Cardiac muscle cell (in vitro differentiated cells and primary cell): Measurements from ENCODE around the gene STAT5A. TPM values are rescaled to one million over a fixed set of nuclear protein-coding genes. Genes with fewer than 3 reads are reported as not detected.

Experiments
- DNase-seq, 2 donors: peaks; one replicate each; pipeline versions ENCODE4 v3.0.0 to v3.0.0-alpha.2; 2010 to 2017; ENCODE audit warnings: low read depth in 1 of 2, low spot score in 1 of 2
- H3K27ac ChIP-seq: fragments of 200-600 bp; sonication (generic); 2 replicates; pipeline ENCODE4 v1.5.1; 2016
- H3K27me3 ChIP-seq: fragments of 200-600 bp; sonication (generic); 2 replicates; pipeline ENCODE4 v1.6.0; 2016; ENCODE audit warnings: control low read depth
- H3K36me3 ChIP-seq: fragments of 200-600 bp; sonication (generic); 2 replicates; pipeline ENCODE4 v1.5.1; 2016; ENCODE audit warnings: control low read depth
- H3K4me1 ChIP-seq: fragments of 200-600 bp; sonication (generic); 2 replicates; pipeline ENCODE4 v1.8.1; 2017; ENCODE audit warnings: low read depth, mild to moderate bottlenecking, mixed run types
- H3K4me3 ChIP-seq: fragments of 200-600 bp; sonication (generic); 2 replicates; pipeline ENCODE4 v1.5.1; 2016; ENCODE audit warnings: mild to moderate bottlenecking
- H3K9me3 ChIP-seq: fragments of 200-600 bp; sonication (generic); 2 replicates; pipeline ENCODE4 v1.5.1; 2017; ENCODE audit warnings: low read depth, mild to moderate bottlenecking, control low read depth
- CTCF ChIP-seq: IDR thresholded peaks from 2 replicates; pipeline ENCODE4 v1.5.1; 2012; ENCODE audit warnings: low read depth, mild to moderate bottlenecking, low read length
- polyA plus RNA-seq: library from polyadenylated mRNA; unstranded; fragments of >200 nt; fragmentation: Nextera tagmentation; extraction: Ambion mirVana; gene quantifications from 2 replicates; pipeline ENCODE4 v1.2.1, GENCODE V29; 2016
- total RNA-seq: library from RNA; depleted of rRNA; stranded (reverse); fragments of >200 nt; gene quantifications from 2 replicates; pipeline ENCODE4 v1.2.3, GENCODE V29; 2016

STAT5A gene
- total and polyA plus RNA-seq, 2 experiments from 2014 or later: 8.2 to 12.2 TPM

DNA sequence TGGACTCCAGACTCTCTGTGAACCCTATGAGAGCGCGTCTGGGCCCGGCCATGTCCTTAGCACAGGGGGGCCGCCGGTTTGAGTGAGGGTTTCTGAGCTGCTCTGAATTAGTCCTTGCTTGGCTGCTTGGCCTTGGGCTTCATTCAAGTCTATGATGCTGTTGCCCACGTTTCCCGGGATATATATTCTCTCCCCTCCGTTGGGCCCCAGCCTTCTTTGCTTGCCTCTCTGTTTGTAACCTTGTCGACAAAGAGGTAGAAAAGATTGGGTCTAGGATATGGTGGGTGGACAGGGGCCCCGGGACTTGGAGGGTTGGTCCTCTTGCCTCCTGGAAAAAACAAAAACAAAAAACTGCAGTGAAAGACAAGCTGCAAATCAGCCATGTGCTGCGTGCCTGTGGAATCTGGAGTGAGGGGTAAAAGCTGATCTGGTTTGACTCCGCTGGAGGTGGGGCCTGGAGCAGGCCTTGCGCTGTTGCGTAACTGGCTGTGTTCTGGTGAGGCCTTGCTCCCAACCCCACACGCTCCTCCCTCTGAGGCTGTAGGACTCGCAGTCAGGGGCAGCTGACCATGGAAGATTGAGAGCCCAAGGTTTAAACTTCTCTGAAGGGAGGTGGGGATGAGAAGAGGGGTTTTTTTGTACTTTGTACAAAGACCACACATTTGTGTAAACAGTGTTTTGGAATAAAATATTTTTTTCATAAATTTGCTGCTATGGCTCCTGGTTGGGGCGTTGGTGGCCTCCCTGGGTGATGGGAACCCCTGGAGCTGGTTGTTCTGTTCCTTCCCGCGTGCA is 23.1 kb downstream of the STAT5A start:
- no peaks in the 10 kb centered on the region for H3K27me3 ChIP-seq
- DNase-seq: peak; percentile 57 to 98
- H3K27ac ChIP-seq: peak overlapping the region; percentile 59
- H3K4me1 ChIP-seq: peaks cover 21% of the 10 kb centered on the region
- H3K4me3 ChIP-seq: no peak overlapping the region
- H3K9me3 ChIP-seq: no peaks in the 10 kb centered on the region
- peaks cover 8% of the 10 kb centered on the region for H3K36me3 ChIP-seq
- no peak for TF ChIP-seq CTCF

GRCh38 chr17:42312035-42312284 is 23.7 kb downstream of the STAT5A start:
- no peak for TF ChIP-seq CTCF
- no peak for DNase-seq
- H3K27ac ChIP-seq: peak overlapping the region; percentile 59
- H3K4me1 ChIP-seq: peaks cover 21% of the 10 kb centered on the region
- no peak overlapping the region for H3K4me3 ChIP-seq
- H3K36me3 ChIP-seq: peaks cover 10% of the 10 kb centered on the region
- H3K27me3 ChIP-seq: no peaks in the 10 kb centered on the region
- no peaks in the 10 kb centered on the region for H3K9me3 ChIP-seq

GRCh38 chr17:42312285-42313130 is 24.2 kb downstream of the STAT5A start:
- no peaks in the 10 kb centered on the region for H3K9me3 ChIP-seq
- H3K4me3 ChIP-seq: peak overlapping the region; percentile 0
- peaks cover 21% of the 10 kb centered on the region for H3K4me1 ChIP-seq
- peak; percentile 63 for TF ChIP-seq CTCF
- peaks cover 10% of the 10 kb centered on the region for H3K36me3 ChIP-seq
- H3K27me3 ChIP-seq: no peaks in the 10 kb centered on the region
- DNase-seq: peak; percentile 90 to 92
- H3K27ac ChIP-seq: peak overlapping the region; percentile 35

DNA sequence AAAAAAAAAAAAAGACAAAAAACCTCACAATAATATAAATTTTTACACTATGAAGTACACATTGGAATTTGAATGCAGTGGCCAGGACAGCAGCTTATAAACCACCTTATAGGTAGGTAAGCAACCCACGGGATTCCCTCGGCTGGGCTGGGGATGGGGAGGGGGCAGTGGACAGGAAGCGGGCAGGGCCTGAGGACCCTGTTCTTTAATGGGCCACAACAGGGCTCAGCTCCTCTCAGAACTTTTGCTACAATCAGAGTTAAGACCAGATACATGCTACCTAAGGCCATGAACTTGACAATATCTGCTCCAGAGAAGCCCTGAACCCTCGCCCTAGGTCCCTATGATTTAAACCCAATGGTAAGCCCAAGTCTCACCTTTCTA is 25.1 kb downstream of the STAT5A start:
- H3K27me3 ChIP-seq: no peaks in the 10 kb centered on the region
- no peaks in the 10 kb centered on the region for H3K9me3 ChIP-seq
- peak overlapping the region; percentile 47 for H3K27ac ChIP-seq
- no peak for TF ChIP-seq CTCF
- no peak overlapping the region for H3K4me3 ChIP-seq
- H3K4me1 ChIP-seq: peaks cover 21% of the 10 kb centered on the region
- no peak for DNase-seq
- H3K36me3 ChIP-seq: peaks cover 10% of the 10 kb centered on the region

DNA sequence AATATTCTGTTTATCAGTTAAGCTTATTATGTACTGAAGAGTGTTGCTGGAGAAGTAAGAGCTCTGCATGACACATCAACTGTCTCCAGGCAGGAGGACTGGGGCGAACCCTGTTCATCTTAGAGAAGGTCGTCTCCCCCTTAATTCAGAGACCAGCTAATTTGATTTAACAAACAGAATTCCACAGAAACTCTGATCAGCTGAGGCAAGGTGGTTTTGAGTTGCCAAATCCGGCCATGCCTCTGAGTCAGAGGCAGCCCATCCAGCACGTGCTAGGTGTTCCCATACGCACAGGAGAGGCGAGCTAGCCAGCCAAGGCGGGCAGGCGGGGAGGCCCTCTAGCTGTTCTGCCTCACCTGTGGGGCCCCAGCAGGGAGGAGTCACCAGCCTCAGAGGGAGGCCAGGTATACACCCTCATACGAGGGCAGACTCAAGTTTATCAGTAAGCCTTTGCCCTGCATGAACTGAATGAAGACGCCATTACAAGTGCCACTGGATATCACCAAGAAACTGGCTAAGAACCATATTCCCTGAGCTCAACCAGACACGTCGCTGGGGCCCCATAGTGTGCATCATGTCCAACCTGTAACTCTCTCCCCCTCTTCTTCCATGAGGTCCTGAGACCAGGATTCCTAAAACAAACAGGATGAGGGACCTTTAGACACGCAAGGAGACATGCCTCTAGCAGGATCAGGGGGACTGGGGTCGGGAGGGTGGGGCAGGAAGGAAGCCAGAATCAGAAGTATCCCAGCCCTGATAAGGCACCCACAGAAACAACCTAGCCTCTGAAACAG is 25.7 kb downstream of the STAT5A start:
- peaks cover 10% of the 10 kb centered on the region for H3K36me3 ChIP-seq
- no peaks in the 10 kb centered on the region for H3K9me3 ChIP-seq
- H3K4me3 ChIP-seq: no peak overlapping the region
- no peak for DNase-seq
- no peak for TF ChIP-seq CTCF
- no peaks in the 10 kb centered on the region for H3K27me3 ChIP-seq
- peak overlapping the region; percentile 47 for H3K27ac ChIP-seq
- peaks cover 21% of the 10 kb centered on the region for H3K4me1 ChIP-seq
